ENCODE data around the gene RPS27A.
A peak's percentile ranks its signal among the peaks of the same experiment; 100 is the strongest.
"Not testable (repeated sequence)": the region's sequence is repeated elsewhere in the genome, so short reads cannot be mapped to it uniquely, and the experiment has no call there.

Gene RPS27A

DNA sequence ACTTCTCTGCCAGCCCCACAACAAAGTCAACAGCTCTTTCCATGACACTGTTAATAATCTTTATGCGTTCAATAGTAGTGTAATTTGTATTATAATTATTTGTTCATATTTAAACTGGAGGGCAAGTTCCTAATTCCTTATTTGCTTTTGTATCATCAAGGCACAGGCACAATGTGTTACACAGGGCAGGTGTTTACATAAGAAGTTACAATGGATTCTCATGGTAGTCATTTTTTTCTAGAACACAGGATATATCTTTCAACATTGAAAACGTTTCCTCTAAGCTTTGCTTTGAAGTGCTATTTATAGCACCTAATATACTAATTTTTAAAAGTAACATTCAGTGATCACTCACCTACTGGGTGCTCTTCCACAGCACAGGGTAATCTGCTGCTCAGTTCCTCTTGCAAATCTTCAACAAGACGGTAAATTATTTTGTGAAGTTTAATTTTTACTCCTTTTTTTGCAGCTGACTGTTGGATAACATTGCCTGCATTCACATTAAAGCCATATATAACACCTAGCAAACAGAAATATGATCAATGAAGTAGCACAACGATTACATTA lies 7.3 kb downstream of the RPS27A start:
- no peak for DNase-seq

- not testable (repeated sequence) for DNase-seq
Measured at GRCh38 chr2:55241582-55241981, 9.1 kb downstream of the RPS27A start.

GRCh38 chr2:55242617-55243016 lies 10.1 kb downstream of the RPS27A start:
- no peak for DNase-seq

DNA sequence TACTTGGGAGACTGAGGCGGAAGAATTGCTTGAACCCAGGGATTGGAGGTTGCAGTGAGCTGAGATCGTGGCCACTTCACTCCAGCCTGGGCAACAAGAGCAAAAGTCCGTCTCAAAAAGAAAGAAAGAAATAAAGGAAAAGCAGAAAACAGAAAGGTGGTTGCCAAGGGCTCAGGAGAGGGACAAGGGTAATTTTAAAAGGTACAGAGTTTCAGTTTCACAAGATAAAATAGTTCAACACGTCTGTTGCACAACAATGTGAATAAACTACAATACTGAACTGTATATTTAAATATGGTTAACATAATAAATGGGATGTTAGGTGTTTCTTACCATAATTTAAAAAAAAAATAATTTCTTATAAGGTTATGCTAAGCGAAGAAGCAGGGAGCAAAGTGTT lies 12.9 kb downstream of the RPS27A start:
- DNase-seq, result no peak

GRCh38 chr2:55247025-55247424 lies 14.5 kb downstream of the RPS27A start:
- DNase-seq, result no peak

- no peak for DNase-seq
Measured at GRCh38 chr2:55252832-55253231, 20.3 kb downstream of the RPS27A start.

DNA sequence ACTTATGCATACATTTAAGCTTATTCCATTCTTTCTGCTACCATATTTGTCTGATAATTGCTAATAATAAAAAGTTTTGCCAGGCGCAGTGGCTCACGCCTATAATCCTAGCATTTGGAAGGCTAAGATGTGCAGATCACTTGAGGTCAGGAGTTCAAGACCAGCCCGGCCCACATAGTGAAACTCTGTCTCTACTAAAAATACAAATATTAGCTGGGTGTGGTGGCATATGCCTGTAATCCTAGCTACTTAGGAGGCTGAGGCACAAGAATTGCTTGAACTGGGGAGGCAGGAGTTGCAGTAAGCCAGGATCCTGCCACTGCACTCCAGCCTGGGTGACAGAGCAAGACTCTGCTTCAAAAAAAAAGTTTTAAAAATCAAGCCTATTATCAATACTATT lies 27.1 kb downstream of the RPS27A start:
- not testable (repeated sequence) for DNase-seq

- no peak for DNase-seq
Measured at GRCh38 chr2:55268288-55268906, 35.9 kb downstream of the RPS27A start.

- DNase-seq, result peak; percentile 96
Measured at GRCh38 chr2:55268907-55269644, 36.6 kb downstream of the RPS27A start, which contains the start of gene MTIF2. Gene MTIF2, minus strand, starts transcription at chr2:55269231. Its CDS starts 5,373 bp downstream, at chr2:55263858.

- DNase-seq, result no peak
Measured at GRCh38 chr2:55269645-55269990, 37.1 kb downstream of the RPS27A start.

GRCh38 chr2:55274346-55274745 lies 41.9 kb downstream of the RPS27A start:
- not testable (repeated sequence) for DNase-seq

DNA sequence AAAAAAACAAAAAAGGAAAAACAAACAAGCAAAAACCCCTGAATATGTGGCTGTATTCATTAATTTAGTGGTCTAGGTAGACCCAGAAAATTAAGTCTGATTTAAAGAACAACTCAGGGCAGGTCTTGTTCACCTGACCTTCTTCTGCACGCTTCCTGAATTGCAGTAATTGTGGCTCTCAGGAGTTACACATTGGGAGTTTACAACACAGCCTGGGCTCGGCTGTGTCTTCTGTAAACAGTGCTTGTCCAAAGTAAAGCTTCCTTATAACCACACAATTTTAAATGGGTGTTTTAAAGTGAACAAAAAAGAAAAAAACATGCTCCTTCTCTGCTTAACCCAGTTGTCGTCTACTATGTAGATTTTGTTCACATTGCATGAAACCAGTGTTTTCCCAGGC lies 44.8 kb downstream of the RPS27A start:
- DNase-seq, result no peak

DNA sequence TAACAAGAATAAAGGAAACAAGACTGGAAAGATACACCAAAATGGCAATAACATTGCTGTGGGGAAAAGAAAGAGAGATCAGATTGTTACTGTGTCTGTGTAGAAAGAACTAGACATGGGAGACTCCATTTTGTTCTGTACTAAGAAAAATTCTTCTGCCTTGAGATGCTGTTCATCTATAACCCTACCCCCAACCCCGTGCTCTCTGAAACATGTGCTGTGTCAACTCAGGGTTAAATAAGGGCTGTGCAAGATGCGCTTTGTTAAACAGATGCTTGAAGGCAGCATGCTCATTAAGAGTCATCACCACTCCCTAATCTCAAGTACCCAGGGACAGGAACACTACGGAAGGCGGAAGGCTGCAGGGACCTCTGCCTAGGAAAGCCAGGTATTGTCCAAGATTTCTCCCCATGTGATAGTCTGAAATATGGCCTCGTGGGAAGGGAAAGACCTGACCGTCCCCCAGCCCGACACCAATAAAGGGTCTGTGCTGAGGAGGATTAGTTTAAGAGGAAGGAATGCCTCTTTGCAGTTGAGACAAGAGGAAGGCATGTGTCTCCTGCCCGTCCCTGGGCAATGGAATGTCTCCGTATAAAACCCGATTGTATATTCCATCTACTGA lies 46.8 kb downstream of the RPS27A start:
- DNase-seq, result not testable (repeated sequence)

GRCh38 chr2:55279859-55280424 lies 47.5 kb downstream of the RPS27A start:
- DNase-seq, result not testable (repeated sequence)

- DNase-seq, result not testable (repeated sequence)
Measured at GRCh38 chr2:55280851-55281546, 48.5 kb downstream of the RPS27A start.

DNA sequence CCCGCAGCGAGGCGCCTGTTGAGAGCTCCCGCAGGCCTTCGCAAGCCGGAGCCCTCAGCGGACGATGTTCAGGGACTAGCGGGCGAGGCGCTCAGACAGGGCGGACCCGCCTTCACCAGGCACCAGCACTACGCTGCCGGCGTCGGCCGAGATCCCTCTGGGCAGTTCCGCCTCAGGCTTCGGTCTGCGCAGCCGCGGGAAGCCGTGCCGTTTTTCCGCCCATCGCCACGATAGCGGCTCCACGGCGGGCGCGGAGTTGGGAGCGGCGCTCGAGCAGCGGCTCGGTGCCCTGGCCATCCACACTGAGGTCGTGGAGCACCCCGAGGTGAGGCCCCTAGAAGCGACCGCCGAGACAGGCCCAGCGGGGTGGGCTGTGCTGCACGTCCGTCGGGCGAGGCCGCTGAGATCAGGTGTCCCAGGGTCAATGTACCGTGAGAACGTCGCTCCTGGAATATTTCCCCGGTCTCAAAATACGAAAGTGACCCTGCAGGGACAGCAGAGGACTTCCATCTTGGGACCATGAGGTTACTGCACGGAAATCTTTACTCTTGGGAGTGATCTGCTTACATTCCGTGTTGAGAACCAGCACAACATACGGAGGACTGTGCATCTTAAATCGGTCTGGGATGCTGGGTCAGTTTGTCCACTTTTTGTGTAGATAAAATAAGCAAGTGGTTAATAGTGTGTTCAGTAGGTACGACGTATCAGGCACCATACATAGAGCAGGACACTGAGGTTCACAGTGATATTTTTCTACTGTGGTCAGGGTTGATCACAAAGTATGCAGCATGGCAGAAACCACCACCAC lies 49.8 kb downstream of the RPS27A start:
- DNase-seq, result peak; percentile 88 to 91

- DNase-seq, result no peak
Measured at GRCh38 chr2:55283083-55283482, 50.6 kb downstream of the RPS27A start.
